NT2/D1 (cell line): ENCODE measurements around the gene CSK.

ENCODE experiments used
- SUZ12 ChIP-seq: IDR thresholded peaks from 2 replicates; pipeline ENCODE4 v1.6.1; 2011; ENCODE audit not compliant: insufficient read length, insufficient read depth; ENCODE audit errors: extremely low read depth
- YY1 ChIP-seq: IDR thresholded peaks from 2 replicates; pipeline ENCODE4 v1.6.1; 2011; ENCODE audit not compliant: insufficient read length, insufficient read depth

DNA sequence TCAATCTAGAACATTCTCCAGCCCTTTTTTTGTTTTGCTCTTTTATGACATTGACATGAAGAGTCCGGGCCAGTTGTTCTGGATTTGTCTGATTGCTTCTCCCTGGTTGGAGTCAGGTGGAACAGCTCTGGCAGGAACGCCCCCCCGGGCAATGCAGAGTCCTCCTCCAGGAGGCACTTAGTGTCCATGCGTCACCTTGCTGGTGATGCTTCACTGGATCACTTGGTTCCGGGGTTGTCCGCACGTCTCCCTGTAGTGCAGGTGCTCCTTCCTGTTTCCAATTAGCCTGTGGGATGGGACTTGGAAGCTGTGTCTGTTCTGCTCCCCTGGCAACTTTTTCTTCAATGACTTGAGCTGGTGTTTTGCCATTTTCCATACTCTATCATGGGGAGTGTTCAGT, 9.8 kb downstream of the CSK start:
- TF ChIP-seq YY1 (no peak), SUZ12 (no peak)
